ENCODE results near the gene HECTD1. TPM values are rescaled to one million over a fixed set of nuclear protein-coding genes. Genes with fewer than 3 reads are reported as not detected.

Gene HECTD1
- total RNA-seq, 6 donors from 2014 or later: 118 to 326 (median 164) TPM

GRCh38 chr14:31224808-31225207 lies 17.2 kb upstream of the HECTD1 start:
- TF ChIP-seq POLR2AphosphoS5 (IDR thresholded peaks at IDR 0.05) (no peak), EP300 (IDR thresholded peaks at IDR 0.05) (no peak), POLR2A (IDR thresholded peaks at IDR 0.05) (no peak), CTCF (IDR thresholded peaks at IDR 0.05) (no peak)
- WGBS, 2 donors: 87 to 92% methylated on average over 1 of the region's 1 CpG
- H3K36me3 ChIP-seq: no peaks in the 10 kb centered on the region
- no peaks in the 10 kb centered on the region for H3K9me3 ChIP-seq
- ATAC-seq (ENCODE audit: low FRiP score in 2 of 2) (no peak), DNase-seq (no peak)
- H3K27me3 ChIP-seq: no peaks in the 10 kb centered on the region
- H3K4me3 ChIP-seq: no peak overlapping the region
- H3K4me1 ChIP-seq: peaks cover 4 to 12% (median 5%) of the 10 kb centered on the region in 4 donors
- no peak overlapping the region for H3K27ac ChIP-seq

- DNase-seq (no peak), ATAC-seq (ENCODE audit: low FRiP score in 2 of 2) (no peak)
- H3K4me3 ChIP-seq: no peak overlapping the region
- TF ChIP-seq CTCF (IDR thresholded peaks at IDR 0.05) (no peak), EP300 (IDR thresholded peaks at IDR 0.05) (no peak), POLR2AphosphoS5 (IDR thresholded peaks at IDR 0.05) (no peak), POLR2A (IDR thresholded peaks at IDR 0.05) (no peak)
- WGBS, 2 donors: 81 to 82% methylated on average over 3 of the region's 3 CpGs
- H3K36me3 ChIP-seq: no peaks in the 10 kb centered on the region
- H3K27ac ChIP-seq: no peak overlapping the region
- H3K27me3 ChIP-seq: no peaks in the 10 kb centered on the region
- no peaks in the 10 kb centered on the region for H3K9me3 ChIP-seq
- H3K4me1 ChIP-seq: peaks cover 0 to 4% (median 2%) of the 10 kb centered on the region in 4 donors
Measured at GRCh38 chr14:31223331-31223730, 15.7 kb upstream of the HECTD1 start.

- no peak for TF ChIP-seq EP300 (IDR thresholded peaks at IDR 0.05)
- TF ChIP-seq POLR2AphosphoS5 (IDR thresholded peaks at IDR 0.05): no peak
- no peak for TF ChIP-seq CTCF (IDR thresholded peaks at IDR 0.05)
- TF ChIP-seq POLR2A (IDR thresholded peaks at IDR 0.05): no peak
- DNase-seq (no peak), ATAC-seq (ENCODE audit: low FRiP score in 2 of 2) (no peak)
- H3K27ac ChIP-seq: no peak overlapping the region
- no peaks in the 10 kb centered on the region for H3K9me3 ChIP-seq
- 96 to 100% methylated on average over 1 of the region's 1 CpG for WGBS, 2 donors
- H3K27me3 ChIP-seq: no peaks in the 10 kb centered on the region
- H3K4me3 ChIP-seq: no peak overlapping the region
- no peaks in the 10 kb centered on the region for H3K36me3 ChIP-seq
- no peaks in the 10 kb centered on the region for H3K4me1 ChIP-seq
Measured at GRCh38 chr14:31222834-31223233, 15.2 kb upstream of the HECTD1 start.

- H3K36me3 ChIP-seq: no peaks in the 10 kb centered on the region
- no peak overlapping the region for H3K4me3 ChIP-seq
- H3K4me1 ChIP-seq: no peaks in the 10 kb centered on the region
- 95% methylated on average over 2 of the region's 2 CpGs for WGBS, 2 donors
- H3K27ac ChIP-seq: no peak overlapping the region
- no peak for TF ChIP-seq POLR2A (IDR thresholded peaks at IDR 0.05)
- no peak for TF ChIP-seq POLR2AphosphoS5 (IDR thresholded peaks at IDR 0.05)
- no peak for TF ChIP-seq EP300 (IDR thresholded peaks at IDR 0.05)
- no peak for TF ChIP-seq CTCF (IDR thresholded peaks at IDR 0.05)
- H3K9me3 ChIP-seq: no peaks in the 10 kb centered on the region
- ATAC-seq (ENCODE audit: low FRiP score in 2 of 2) (no peak), DNase-seq (no peak)
- H3K27me3 ChIP-seq: no peaks in the 10 kb centered on the region
Measured at GRCh38 chr14:31221266-31221665, 13.7 kb upstream of the HECTD1 start.

GRCh38 chr14:31219169-31219568 lies 11.6 kb upstream of the HECTD1 start:
- no peak for DNase-seq

More at GRCh38 chr14:31219169-31219568, 11.6 kb upstream of the HECTD1 start:
- no peaks in the 10 kb centered on the region for H3K4me1 ChIP-seq
- no peaks in the 10 kb centered on the region for H3K9me3 ChIP-seq
- WGBS, 2 donors: 73 to 82% methylated on average over 3 of the region's 3 CpGs
- H3K4me3 ChIP-seq: no peak overlapping the region
- no peaks in the 10 kb centered on the region for H3K27me3 ChIP-seq
- no peak overlapping the region for H3K27ac ChIP-seq
- TF ChIP-seq POLR2A (IDR thresholded peaks at IDR 0.05) (no peak), EP300 (IDR thresholded peaks at IDR 0.05) (no peak), CTCF (IDR thresholded peaks at IDR 0.05) (no peak), POLR2AphosphoS5 (IDR thresholded peaks at IDR 0.05) (no peak)
- H3K36me3 ChIP-seq: no peaks in the 10 kb centered on the region
- ATAC-seq (ENCODE audit: low FRiP score in 2 of 2): no peak

Data from upper lobe of left lung (tissue), 6 donors.